Transverse colon (tissue), 4 donors: ENCODE measurements around the gene RILPL1. TPM values are rescaled to one million over a fixed set of nuclear protein-coding genes. Genes with fewer than 3 reads are reported as not detected.
"Not testable (repeated sequence)": the region's sequence is repeated elsewhere in the genome, so short reads cannot be mapped to it uniquely, and the experiment has no call there.

Experiments used
- DNase-seq: peaks from one replicate; pipeline ENCODE4 v3.0.0-alpha.2; 2019
- H3K27ac ChIP-seq, 4 donors: fragments of 200-600 bp; sonication (generic); 2 replicates each; pipeline ENCODE4 v1.5.1; 2016 to 2018; ENCODE audit warnings: inconsistent platforms in 4 of 4
- H3K27me3 ChIP-seq: fragments of 200-600 bp; sonication (generic); 2 replicates; pipeline ENCODE4 v1.5.1; 2017; ENCODE audit warnings: inconsistent platforms
- H3K36me3 ChIP-seq, 4 donors: fragments of 200-600 bp; sonication (generic); 2 replicates each; pipeline ENCODE4 v1.5.1; 2017 to 2019; ENCODE audit warnings: inconsistent platforms in 4 of 4
- H3K4me1 ChIP-seq, 4 donors: fragments of 200-600 bp; sonication (generic); 2 replicates each; pipeline ENCODE4 v1.5.1; 2017 to 2020; ENCODE audit warnings: inconsistent platforms in 4 of 4
- H3K4me3 ChIP-seq, 4 donors: fragments of 200-600 bp; sonication (generic); 1 replicate in 1 of 4; 2 replicates in 3 of 4; pipeline versions ENCODE4 v1.5.1 to v1.6.1; 2017 to 2019; ENCODE audit warnings: inconsistent platforms in 4 of 4
- H3K9me3 ChIP-seq, 2 donors: fragments of 200-600 bp; sonication (generic); 2 replicates each; pipeline ENCODE4 v1.5.1; 2017 to 2019; ENCODE audit warnings: inconsistent platforms in 2 of 2
- CTCF ChIP-seq, 5 experiments: fragments of 200-600 bp in 3 of 5; fragments of 450-650 bp in 2 of 5; sonication (generic) in 3 of 5; IDR thresholded peaks; 1 replicate in 2 of 5; 2 replicates in 3 of 5; pipeline ENCODE4 v1.5.1; 2016 to 2017; ENCODE audit warnings: antibody characterized with exemption in 5 of 5, inconsistent platforms in 3 of 5, mild to moderate bottlenecking in 2 of 5, moderate library complexity in 1 of 5
- EP300 ChIP-seq: sonication (generic); formaldehyde crosslinking; IDR thresholded peaks from one replicate; pipeline ENCODE4 v1.6.1; 2017; ENCODE audit warnings: antibody characterized with exemption, low read depth
- POLR2A ChIP-seq: fragments of 450-650 bp; IDR thresholded peaks from one replicate; pipeline ENCODE4 v1.6.1; 2016; ENCODE audit warnings: antibody characterized with exemption, mild to moderate bottlenecking, moderate library complexity
- POLR2AphosphoS5 ChIP-seq, 3 donors: sonication (generic); formaldehyde crosslinking; IDR thresholded peaks; one replicate each; pipeline ENCODE4 v1.6.1; 2016; ENCODE audit warnings: antibody characterized with exemption in 3 of 3
- WGBS, 2 donors: methylation state at CpG; one replicate each; pipeline ENCODE4 v1.1.5; 2018; ENCODE audit warnings: low coverage in 1 of 2; 5-methylcytosine and 5-hydroxymethylcytosine counted together
- in situ Hi-C, 4 donors: fragments of 200-750 bp; cut with MboI; loops; one replicate each; pipeline versions ENCODE4 v1.15.0 to v1.15.1; 2017; ENCODE audit warnings: low sequenced_read_pairs in 3 of 4, low pct_ligation_motif_present in 1 of 4, low pct_unique_long_range_greater_than_20kb in 1 of 4
- intact Hi-C: fragments of 100-400 bp; cut with DNase I; formaldehyde crosslinking; loops from one replicate; pipeline ENCODE4 v1.15.1; 2023; ENCODE audit warnings: low total_unique reads
- total RNA-seq, 4 donors: library from RNA; depleted of rRNA; stranded (reverse); fragments of >200 nt; gene quantifications; one replicate each; pipeline ENCODE4 v1.1.0, GENCODE V29; 2016

RILPL1 gene
- total RNA-seq, 4 donors from 2014 or later: 1.6 to 6.7 (median 5.0) TPM

- Histone ChIP-seq H3K4me3 (no peak overlapping the region), H3K27ac (no peak overlapping the region), H3K36me3 (no peaks in the 10 kb centered on the region), H3K9me3 (no peaks in the 10 kb centered on the region), H3K27me3 (no peaks in the 10 kb centered on the region), H3K4me1 (no peaks in the 10 kb centered on the region)
- 96 to 100% methylated on average over 2 to 6 of the region's 6 CpGs for WGBS, 2 donors
- in situ Hi-C loops: no loop called here
- no peak for DNase-seq
- intact Hi-C loops: no loop called here
- TF ChIP-seq EP300 (no peak), POLR2A (no peak), CTCF (IDR thresholded peaks at IDR 0.05) (no peak), POLR2AphosphoS5 (IDR thresholded peaks at IDR 0.05) (no peak)
Measured at GRCh38 chr12:123487428-123487827, 46.1 kb downstream of the RILPL1 start.

DNA sequence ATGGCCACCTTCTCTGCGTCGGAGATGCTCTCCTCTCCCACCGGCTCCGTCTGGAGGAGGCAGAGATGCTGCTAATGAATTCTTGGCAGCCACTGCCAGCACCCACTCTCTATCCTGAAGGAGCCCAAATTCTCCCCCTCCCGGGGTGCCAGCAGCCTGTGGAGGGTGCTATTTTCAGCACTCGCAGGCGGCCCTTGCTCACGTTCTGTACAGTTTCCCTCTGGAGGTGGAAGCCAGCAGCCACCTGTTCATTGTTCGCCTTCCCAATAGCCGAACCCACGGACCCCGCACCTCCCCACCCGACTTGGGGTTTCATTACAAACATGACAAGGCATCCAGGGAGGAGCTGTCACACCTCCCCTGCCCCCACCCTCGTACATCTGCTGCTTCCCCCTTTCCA, 47.8 kb downstream of the RILPL1 start:
- Histone ChIP-seq H3K27ac (no peak overlapping the region), H3K9me3 (no peaks in the 10 kb centered on the region), H3K27me3 (no peaks in the 10 kb centered on the region), H3K36me3 (no peaks in the 10 kb centered on the region), H3K4me1 (no peaks in the 10 kb centered on the region), H3K4me3 (no peak overlapping the region)
- intact Hi-C loops (no loop called here), in situ Hi-C loops (no loop called here)
- TF ChIP-seq POLR2A: no peak
- WGBS, 2 donors: 81 to 85% methylated on average over 4 to 14 of the region's 14 CpGs
- DNase-seq: no peak

DNA sequence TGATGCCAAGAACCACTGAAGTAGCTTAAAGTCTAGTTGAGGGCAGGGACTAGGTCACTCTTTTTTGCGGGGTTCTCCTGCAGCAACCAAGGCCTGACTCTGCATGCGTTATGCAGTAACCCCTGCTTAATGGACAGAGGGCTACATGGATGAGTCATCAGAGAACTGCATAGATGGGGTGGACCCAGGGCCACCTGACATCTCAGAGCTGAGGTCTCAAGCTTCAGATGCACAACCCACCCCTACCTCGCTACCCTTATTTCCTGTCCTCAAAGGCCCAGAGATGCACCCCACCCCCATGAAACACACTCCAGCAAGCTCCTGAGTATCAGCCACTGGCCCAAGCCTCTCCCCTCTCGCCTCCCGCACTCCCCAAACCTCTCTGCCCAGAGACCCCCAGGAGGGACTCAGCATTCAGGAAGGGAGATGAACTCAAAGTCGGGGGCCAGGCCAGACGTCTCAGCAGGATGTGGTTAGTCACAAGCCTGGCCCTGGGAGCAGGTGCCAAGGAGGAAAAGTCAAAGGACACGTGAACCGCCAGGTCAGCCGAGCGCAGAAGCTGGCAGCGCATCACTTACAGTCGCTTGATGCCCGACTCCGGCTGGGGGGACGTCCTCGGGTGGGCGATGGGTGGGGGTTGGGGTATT, 49.8 kb downstream of the RILPL1 start:
- no peaks in the 10 kb centered on the region for H3K9me3 ChIP-seq
- no peak for DNase-seq
- TF ChIP-seq POLR2A (no peak), EP300 (no peak), CTCF (IDR thresholded peaks at IDR 0.05) (no peak), POLR2AphosphoS5 (IDR thresholded peaks at IDR 0.05) (no peak)
- no peak overlapping the region for H3K27ac ChIP-seq
- intact Hi-C loops: no loop called here
- H3K27me3 ChIP-seq: no peaks in the 10 kb centered on the region
- no peaks in the 10 kb centered on the region for H3K36me3 ChIP-seq
- no peaks in the 10 kb centered on the region for H3K4me1 ChIP-seq
- in situ Hi-C loops: no loop called here
- H3K4me3 ChIP-seq: no peak overlapping the region
- WGBS, 2 donors: 65 to 80% methylated on average over 9 to 17 of the region's 18 CpGs

DNA sequence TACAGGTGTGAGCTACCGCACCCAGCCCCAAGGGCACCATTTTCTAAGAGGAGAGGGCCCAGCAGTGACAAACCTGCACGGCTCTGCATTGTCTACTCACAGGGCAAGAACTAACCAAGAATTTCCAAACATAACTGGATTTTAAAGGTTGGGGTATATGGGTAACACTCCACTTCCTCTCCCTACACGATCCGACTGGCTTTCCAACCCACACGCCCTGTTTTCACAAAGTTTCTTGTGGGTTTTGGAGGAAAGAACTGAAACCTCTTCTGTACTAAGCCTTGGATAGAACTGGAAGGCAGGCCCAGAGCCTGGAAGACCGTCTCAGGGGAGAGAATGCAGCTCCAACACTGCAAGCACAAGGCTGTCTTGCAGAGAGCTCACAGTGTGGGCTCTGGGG, 50.6 kb downstream of the RILPL1 start:
- Histone ChIP-seq H3K4me3 (no peak overlapping the region), H3K4me1 (no peaks in the 10 kb centered on the region), H3K27ac (no peak overlapping the region), H3K36me3 (no peaks in the 10 kb centered on the region), H3K27me3 (no peaks in the 10 kb centered on the region), H3K9me3 (no peaks in the 10 kb centered on the region)
- TF ChIP-seq EP300 (no peak), POLR2A (no peak), POLR2AphosphoS5 (IDR thresholded peaks at IDR 0.05) (no peak), CTCF (IDR thresholded peaks at IDR 0.05) (no peak)
- WGBS, 2 donors: 88% methylated on average over 6 of the region's 6 CpGs; no CpG with 5 or more reads in 1 of the 2 donors
- intact Hi-C loops (no loop called here), in situ Hi-C loops (no loop called here)
- no peak for DNase-seq

DNA sequence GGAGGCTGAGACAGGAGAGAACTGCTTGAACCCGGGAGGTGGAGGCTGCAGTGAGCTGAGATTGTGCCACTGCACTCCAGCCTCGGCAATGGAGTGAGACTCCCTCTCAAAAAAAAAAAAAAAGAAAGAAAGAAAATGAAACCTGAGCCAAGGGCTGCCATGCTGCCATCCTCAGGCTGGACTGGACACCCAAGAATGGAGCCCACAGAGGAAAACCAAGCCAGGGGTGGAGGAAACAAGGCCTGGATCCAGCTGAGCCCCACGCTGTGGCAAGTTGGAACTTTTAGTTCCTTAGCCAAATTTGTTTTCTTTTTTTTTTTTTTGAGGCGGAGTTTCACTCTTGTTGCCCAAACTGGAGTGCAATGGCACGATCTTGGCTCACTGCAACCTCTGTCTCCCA, 52.3 kb downstream of the RILPL1 start:
- H3K27ac ChIP-seq, H3K27me3 ChIP-seq, H3K4me1 ChIP-seq, H3K9me3 ChIP-seq, in situ Hi-C loops, H3K36me3 ChIP-seq, H3K4me3 ChIP-seq, DNase-seq, intact Hi-C loops: not testable (repeated sequence)
- WGBS, 2 donors: 96% methylated on average over 3 to 5 of the region's 5 CpGs
